OCI-LY3 (cell line): ENCODE data around the gene CGN.

Experiments
- CTCF ChIP-seq: fragments of 200-600, 300-600 bp; sonication (generic); IDR thresholded peaks from 2 replicates; pipeline ENCODE4 v1.5.1; 2014; ENCODE audit warnings: antibody characterized with exemption, low read length, low read depth
- EZH2phosphoT487 ChIP-seq: fragments of 200-600 bp; shearing (Covaris generic); IDR thresholded peaks from 2 replicates; pipeline ENCODE4 v1.6.1; 2018; ENCODE audit warnings: antibody characterized with exemption, mixed run types, low read depth

- TF ChIP-seq CTCF (no peak), EZH2phosphoT487 (no peak)
Observed at GRCh38 chr1:151509350-151510019, 1.7 kb upstream of the CGN start.
